Kidney (tissue), 14 donors: Measurements from ENCODE around the gene TNS3. TPM values are rescaled to one million over a fixed set of nuclear protein-coding genes. Genes with fewer than 3 reads are reported as not detected.

Experiments used
- DNase-seq, 5 donors: peaks; one replicate each; pipeline ENCODE4 v3.0.0-alpha.2; 2013 to 2020
- FAIRE-seq: peaks from 2 replicates; lab custom pipeline; 2012; peaks lifted over from hg19 to GRCh38; lab: Jason Lieb, UNC
- H3K27ac ChIP-seq, 2 donors: one replicate each; pipeline ENCODE4 v1.7.0; 2013; ENCODE audit warnings: low read depth in 2 of 2, low read length in 2 of 2, inconsistent platforms in 1 of 2
- H3K27me3 ChIP-seq: one replicate; pipeline ENCODE4 v1.7.1; 2013; ENCODE audit warnings: low read length, inconsistent platforms; ENCODE audit not compliant: control insufficient read depth, insufficient read depth
- H3K36me3 ChIP-seq, 3 donors: one replicate each; pipeline versions ENCODE4 v1.7.0 to v1.7.1; 2013; ENCODE audit warnings: low read length in 3 of 3, control low read depth in 1 of 3, inconsistent platforms in 1 of 3; ENCODE audit not compliant: insufficient read depth in 3 of 3, control insufficient read depth in 2 of 3
- H3K4me1 ChIP-seq, 3 donors: one replicate each; pipeline versions ENCODE4 v1.7.0 to v1.7.1; 2013; ENCODE audit warnings: low read length in 3 of 3, inconsistent platforms in 1 of 3, low read depth in 1 of 3; ENCODE audit not compliant: control insufficient read depth in 2 of 3, insufficient read depth in 2 of 3
- H3K4me3 ChIP-seq, 3 donors: one replicate each; pipeline versions ENCODE4 v1.7.0 to v1.8.1; 2013; ENCODE audit warnings: low read length in 3 of 3, control low read depth in 1 of 3, inconsistent platforms in 1 of 3
- H3K9ac ChIP-seq, 3 donors: one replicate each; pipeline versions ENCODE4 v1.7.0 to v1.7.1; 2013; ENCODE audit warnings: low read length in 3 of 3, control low read depth in 1 of 3, inconsistent platforms in 1 of 3
- H3K9me3 ChIP-seq, 3 donors: one replicate each; pipeline versions ENCODE4 v1.7.0 to v1.7.1; 2013; ENCODE audit warnings: low read length in 3 of 3, control low read depth in 1 of 3, inconsistent platforms in 1 of 3; ENCODE audit not compliant: control insufficient read depth in 2 of 3, insufficient read depth in 1 of 3
- intact Hi-C: fragments of 100-400 bp; cut with DNase I; formaldehyde crosslinking; loops from one replicate; pipeline ENCODE4 v1.11.1; 2022
- polyA plus RNA-seq: library from polyadenylated mRNA; stranded (reverse); fragments of 350-450 nt; fragmentation: Illumina TruSeq; extraction: RNeasy Lipid Tissue Mini Kit (QIAGEN cat#74804); gene quantifications from one replicate; pipeline ENCODE4 v1.2.3, GENCODE V29; 2014; ENCODE audit warnings: low read depth, low replicate concordance; ENCODE audit not compliant: insufficient read depth
- total RNA-seq: library from RNA; stranded (reverse); fragmentation: NEBNext Ultra II Directional; extraction: Animal tissue kit (Norgen Biotek cat#: 25700); gene quantifications from one replicate; pipeline ENCODE4 v1.2.1, GENCODE V29; 2021
- TF ChIP-seq, protein P1 (sequence below): IDR thresholded peaks from 3 replicates; pipeline ENCODE4 v1.5.1; 2012; ENCODE audit warnings: mild to moderate bottlenecking, moderate library complexity, borderline replicate concordance; ENCODE audit not compliant: insufficient read depth; ENCODE audit errors: extremely low read depth
- donor health status: control.
- donor health status: control.
- donor health status: control.
- donor health status: control.
- donor health status: control.
- donor health status: DM: yes; HTN: yes; CAD: no.
- donor health status: Normal renal cell carcinoma (clear cell type).

The TNS3 gene
- total and polyA plus RNA-seq, 2 donors from 2014 or later, result 38.4 to 198 TPM

DNA sequence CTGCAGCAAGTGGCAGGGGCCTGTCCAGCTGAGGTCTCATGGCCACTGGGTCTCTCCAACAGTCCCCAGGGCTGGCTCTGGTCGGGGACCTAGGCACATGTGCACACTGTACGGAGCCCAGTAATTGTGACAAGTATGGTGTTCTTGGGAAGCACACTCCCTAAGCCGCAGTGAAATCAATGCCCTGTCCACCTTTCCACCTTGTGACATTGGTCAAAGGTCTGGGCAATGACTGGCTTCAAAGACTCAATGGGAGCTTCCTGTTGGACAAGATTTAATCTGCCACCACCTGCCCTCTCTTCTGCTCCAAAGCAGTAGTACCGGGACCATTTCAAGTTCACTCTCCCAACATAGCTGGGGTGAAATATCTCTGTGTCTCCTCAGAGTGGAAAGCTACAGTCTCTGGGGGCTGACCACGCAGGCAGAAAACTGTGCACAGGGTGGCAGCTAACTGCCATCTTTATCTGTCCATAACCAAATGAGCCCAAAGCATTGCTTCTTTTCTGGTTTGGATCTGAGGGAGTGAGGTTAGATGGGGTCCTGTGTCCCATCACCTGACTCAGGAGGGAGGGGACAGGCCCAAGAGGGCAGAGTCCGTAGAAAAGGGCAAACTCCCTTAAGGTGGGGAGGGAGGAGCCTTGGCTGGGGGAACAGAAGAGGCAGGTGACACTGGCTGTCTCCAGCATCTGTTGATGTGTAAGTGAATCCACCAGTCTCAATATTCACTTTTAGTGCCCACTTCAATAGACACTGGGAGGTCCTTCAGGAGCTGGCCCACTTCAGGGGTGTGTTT is 307.7 kb downstream of the TNS3 start:
- H3K27me3 ChIP-seq, result no peaks in the 10 kb centered on the region
- H3K4me1 ChIP-seq, result no peaks in the 10 kb centered on the region
- intact Hi-C loops, result loop anchor here (10.0 kb wide), 1 partner anchor 541 kb away; no protein-coding TSS in a partner anchor
- H3K36me3 ChIP-seq, result peaks cover 3 to 30% (median 20%) of the 10 kb centered on the region in 3 donors
- H3K9me3 ChIP-seq, result no peaks in the 10 kb centered on the region
- H3K4me3 ChIP-seq, result no peak overlapping the region
- no peak for DNase-seq
- no peak overlapping the region for H3K9ac ChIP-seq
- FAIRE-seq, result no peak
- no peak overlapping the region for H3K27ac ChIP-seq
- TF ChIP-seq, protein P1, sequence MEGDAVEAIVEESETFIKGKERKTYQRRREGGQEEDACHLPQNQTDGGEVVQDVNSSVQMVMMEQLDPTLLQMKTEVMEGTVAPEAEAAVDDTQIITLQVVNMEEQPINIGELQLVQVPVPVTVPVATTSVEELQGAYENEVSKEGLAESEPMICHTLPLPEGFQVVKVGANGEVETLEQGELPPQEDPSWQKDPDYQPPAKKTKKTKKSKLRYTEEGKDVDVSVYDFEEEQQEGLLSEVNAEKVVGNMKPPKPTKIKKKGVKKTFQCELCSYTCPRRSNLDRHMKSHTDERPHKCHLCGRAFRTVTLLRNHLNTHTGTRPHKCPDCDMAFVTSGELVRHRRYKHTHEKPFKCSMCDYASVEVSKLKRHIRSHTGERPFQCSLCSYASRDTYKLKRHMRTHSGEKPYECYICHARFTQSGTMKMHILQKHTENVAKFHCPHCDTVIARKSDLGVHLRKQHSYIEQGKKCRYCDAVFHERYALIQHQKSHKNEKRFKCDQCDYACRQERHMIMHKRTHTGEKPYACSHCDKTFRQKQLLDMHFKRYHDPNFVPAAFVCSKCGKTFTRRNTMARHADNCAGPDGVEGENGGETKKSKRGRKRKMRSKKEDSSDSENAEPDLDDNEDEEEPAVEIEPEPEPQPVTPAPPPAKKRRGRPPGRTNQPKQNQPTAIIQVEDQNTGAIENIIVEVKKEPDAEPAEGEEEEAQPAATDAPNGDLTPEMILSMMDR, result no peak

DNA sequence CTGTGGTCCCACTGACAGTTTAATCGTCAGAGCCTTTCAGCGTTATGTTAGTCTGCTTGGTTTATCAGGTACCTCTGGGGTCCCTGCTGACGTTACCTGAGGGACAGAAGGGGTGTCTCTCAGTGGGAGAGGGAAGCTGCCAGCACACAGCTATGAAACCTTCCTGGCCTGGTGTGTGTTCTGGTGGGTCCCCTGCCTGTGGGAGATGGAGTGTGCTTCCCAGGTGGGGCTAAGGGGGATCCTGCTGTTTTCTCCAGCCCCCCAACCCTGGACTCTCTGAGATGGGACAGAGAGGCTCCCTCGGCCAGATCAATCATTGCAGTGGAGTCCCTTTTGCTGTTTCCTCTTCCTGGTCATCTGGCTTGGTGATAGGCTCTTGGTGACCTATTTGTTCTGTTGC is 308.8 kb downstream of the TNS3 start:
- FAIRE-seq (no peak), DNase-seq (no peak)
- intact Hi-C loops, result loop anchor here (10.0 kb wide), 1 partner anchor 542 kb away; no protein-coding TSS in a partner anchor
- peaks cover 3 to 24% (median 14%) of the 10 kb centered on the region in 3 donors for H3K36me3 ChIP-seq
- TF ChIP-seq, protein P1, result no peak
- H3K9ac ChIP-seq, result no peak overlapping the region
- H3K27me3 ChIP-seq, result no peaks in the 10 kb centered on the region
- no peak overlapping the region for H3K4me3 ChIP-seq
- H3K9me3 ChIP-seq, result no peaks in the 10 kb centered on the region
- H3K4me1 ChIP-seq, result no peaks in the 10 kb centered on the region
- no peak overlapping the region for H3K27ac ChIP-seq

- Histone ChIP-seq H3K4me1 (peaks cover 0 to 6% (median 1%) of the 10 kb centered on the region in 3 donors), H3K9ac (no peak overlapping the region), H3K27me3 (no peaks in the 10 kb centered on the region), H3K36me3 (peaks cover 2 to 13% (median 9%) of the 10 kb centered on the region in 3 donors), H3K27ac (no peak overlapping the region), H3K9me3 (no peaks in the 10 kb centered on the region), H3K4me3 (no peak overlapping the region)
- intact Hi-C loops, result loop anchor here (10.0 kb wide), 1 partner anchor 543 kb away; no protein-coding TSS in a partner anchor
- TF ChIP-seq, protein P1, result no peak
- FAIRE-seq (no peak), DNase-seq (no peak)
Observed at GRCh38 chr7:47271749-47272148, 310.2 kb downstream of the TNS3 start.
